ENCODE data around the gene SLC47A2.

Gene SLC47A2

DNA sequence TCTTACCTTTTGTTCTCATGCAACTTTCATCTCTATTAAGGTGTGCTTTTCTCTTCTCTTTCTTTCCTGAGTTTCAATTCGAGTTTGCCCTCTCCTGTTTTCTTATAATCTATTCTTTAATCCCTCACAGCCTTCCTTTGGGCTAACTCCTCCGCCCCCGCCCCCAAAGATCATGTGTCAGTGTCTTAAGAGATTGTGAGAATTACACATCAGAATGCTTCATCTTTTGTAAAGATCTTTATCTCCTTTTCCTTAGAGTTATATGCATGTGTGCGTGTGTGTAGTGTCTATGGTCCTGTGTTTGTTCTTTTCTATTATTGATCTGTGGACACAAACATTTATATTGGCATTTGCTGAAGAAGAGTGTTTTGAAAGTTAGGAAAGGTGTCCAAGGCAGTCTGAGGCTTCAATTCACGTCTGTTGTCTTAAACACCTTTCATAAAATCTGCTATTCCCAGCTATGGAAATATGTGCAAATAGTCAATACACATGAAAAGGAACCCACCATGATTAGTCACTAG lies 74.0 kb downstream of the SLC47A2 start:
- DNase-seq: no peak

DNA sequence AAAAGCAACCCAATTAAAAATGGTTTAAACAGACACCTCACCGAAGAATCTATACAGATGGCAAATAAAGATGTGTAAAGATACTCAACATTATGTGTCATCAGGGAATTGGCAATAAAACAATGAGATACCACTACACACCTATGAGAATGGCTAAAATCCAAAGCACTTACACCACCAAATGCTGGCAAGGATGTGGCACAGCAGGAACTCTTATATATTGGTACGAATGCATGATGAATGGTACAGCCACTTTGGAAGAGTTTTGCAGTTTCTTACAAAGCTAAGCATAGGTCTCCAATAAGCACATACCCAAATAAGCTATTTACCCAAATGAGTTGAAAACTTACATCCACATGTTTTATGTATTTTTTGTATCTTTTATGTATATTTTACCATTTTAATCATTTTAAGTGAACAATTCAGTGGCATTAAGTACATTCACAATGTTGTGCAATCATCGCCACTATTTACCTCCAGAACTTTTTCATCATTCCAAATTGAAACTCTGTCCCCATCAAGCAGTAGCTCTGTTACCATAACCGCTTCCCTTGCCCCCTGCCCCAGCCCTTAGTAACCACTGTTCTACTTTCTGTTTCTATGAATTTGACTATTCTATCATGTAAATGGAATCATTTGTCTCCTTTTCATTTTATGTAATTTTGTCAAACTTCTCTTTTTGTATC lies 74.6 kb downstream of the SLC47A2 start:
- no peak for DNase-seq

DNA sequence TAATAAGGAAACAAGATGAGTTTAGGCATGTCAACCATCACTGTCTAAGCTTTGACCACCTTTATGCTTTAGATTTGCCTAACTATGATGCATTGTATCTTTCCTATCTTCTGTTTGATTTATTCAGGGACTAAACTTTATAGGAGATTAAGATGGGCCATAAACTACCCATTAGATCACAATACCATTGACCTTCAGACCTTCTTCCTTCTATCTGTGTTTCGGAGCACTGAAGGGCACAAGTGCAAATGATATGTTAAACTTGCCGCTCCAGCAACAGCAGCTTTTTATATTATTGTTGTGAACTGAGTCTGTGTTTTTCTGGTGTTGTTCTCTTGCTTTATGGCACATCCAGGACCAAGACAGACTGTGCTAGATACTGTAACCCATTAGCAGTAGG lies 84.5 kb downstream of the SLC47A2 start:
- DNase-seq: no peak

DNA sequence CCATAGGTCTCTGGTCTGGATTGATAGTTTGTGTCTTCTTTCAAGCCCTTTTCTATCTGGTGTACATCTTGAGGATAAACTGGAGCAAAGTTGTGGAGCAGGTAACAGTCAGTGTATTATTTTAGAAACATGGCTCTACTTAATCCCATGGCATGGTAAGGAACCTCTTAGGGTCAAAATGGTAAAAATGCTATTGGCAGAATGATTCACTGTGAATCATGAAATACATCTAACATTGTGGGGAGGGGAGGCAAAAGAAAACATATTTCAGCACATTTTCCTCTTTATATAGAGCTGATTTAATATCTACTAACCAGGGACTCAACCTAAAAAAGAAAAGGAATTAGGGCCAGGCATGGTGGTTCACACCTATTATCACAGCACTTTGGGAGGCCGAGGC lies 85.7 kb downstream of the SLC47A2 start:
- DNase-seq: no peak

DNA sequence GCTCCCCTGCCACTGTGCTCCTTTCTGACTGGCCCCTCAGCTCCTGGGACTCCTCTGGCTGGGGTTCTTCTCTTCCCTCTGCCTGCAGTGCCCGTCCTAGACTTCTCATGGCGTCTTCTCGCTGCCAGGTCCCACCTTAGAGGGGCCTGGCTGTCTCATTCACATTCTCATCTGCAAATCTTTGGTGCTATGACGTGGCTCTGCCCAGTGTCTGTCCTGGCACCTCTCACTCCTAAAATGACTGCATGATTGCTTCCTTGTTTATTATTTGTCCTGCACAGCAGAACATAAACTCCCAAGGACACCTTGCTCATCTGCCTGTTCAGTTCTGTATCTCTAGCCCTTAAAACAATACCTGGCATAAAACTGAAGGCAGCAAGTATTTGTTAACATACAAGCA lies 86.3 kb downstream of the SLC47A2 start:
- DNase-seq: no peak

DNA sequence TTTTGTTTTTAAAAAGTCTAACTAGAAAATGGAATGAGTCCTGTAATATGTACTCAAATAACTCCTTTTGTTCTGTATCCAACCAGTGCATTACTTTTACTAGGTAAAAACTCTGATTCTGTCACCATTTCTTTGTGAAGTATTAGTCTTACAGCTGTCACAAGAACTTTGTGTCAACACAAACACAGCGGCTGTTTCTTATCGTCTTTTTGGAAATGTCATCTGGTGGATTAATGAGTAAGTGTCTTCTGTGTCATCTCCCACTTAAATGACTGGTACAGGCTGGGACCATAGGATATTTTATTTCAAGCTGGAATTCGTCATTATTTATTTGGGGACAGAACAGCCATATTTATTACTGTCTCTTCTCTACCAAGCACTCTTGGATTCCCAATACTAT lies 86.9 kb downstream of the SLC47A2 start:
- DNase-seq: no peak
